K562 (cell line): ENCODE results near the gene XRCC5. TPM values are rescaled to one million over a fixed set of nuclear protein-coding genes. Genes with fewer than 3 reads are reported as not detected.
A peak's percentile ranks its signal among the peaks of the same experiment; 100 is the strongest.

Experiments used
- ARID1B ChIP-seq: fragments of 450-650 bp; IDR thresholded peaks from 2 replicates; pipeline ENCODE4 v1.6.1; 2016; ENCODE audit warnings: antibody characterized with exemption, mild to moderate bottlenecking, inconsistent platforms
- E2F6 ChIP-seq, 2 experiments: IDR thresholded peaks; 2 replicates each; pipeline ENCODE4 v1.6.1; 2011; ENCODE audit warnings: borderline replicate concordance in 1 of 2, control low read depth in 1 of 2, low read depth in 1 of 2, low read length in 1 of 2, mild to moderate bottlenecking in 1 of 2, mixed read lengths in 1 of 2, moderate library complexity in 1 of 2; ENCODE audit not compliant: insufficient read depth in 1 of 2, insufficient read length in 1 of 2, poor library complexity in 1 of 2, severe bottlenecking in 1 of 2; ENCODE audit errors: extremely low read depth in 1 of 2
- ESRRA ChIP-seq: fragments of 450-650 bp; IDR thresholded peaks from 2 replicates; pipeline ENCODE4 v1.6.1; 2014; ENCODE audit warnings: low read depth, mild to moderate bottlenecking, moderate library complexity, borderline replicate concordance
- HNRNPK ChIP-seq: fragments of 200-400 bp; formaldehyde crosslinking; IDR thresholded peaks from one replicate; pipeline ENCODE4 v1.6.1; 2018; ENCODE audit warnings: mild to moderate bottlenecking, low read depth, low read length; ENCODE audit not compliant: poor library complexity, severe bottlenecking
- KDM2B ChIP-seq: fragments of 250-450 bp; sonication (Bioruptor Pico); IDR thresholded peaks from 2 replicates; pipeline ENCODE4 v1.8.0; 2021; ENCODE audit warnings: mild to moderate bottlenecking, moderate library complexity
- MAX ChIP-seq: sonication (generic); formaldehyde crosslinking; IDR thresholded peaks from 2 replicates; pipeline ENCODE4 v1.9.0; 2022; ENCODE audit warnings: mild to moderate bottlenecking, missing genetic modification reagents
- MLX ChIP-seq, 2 experiments: fragments of 450-650 bp in 1 of 2; sonication (generic) in 1 of 2; formaldehyde crosslinking; conservative IDR thresholded peaks; 2 replicates each; pipeline versions ENCODE4 v1.4.0 to v1.8.1; 2020 to 2022; ENCODE audit warnings: mild to moderate bottlenecking in 1 of 2, missing genetic modification reagents in 1 of 2
- PHTF2 ChIP-seq: fragments of 250-450 bp; sonication (Bioruptor Pico); IDR thresholded peaks from 2 replicates; pipeline ENCODE4 v1.5.0; 2021; ENCODE audit warnings: mild to moderate bottlenecking
- RBFOX2 ChIP-seq: fragments of 200-400 bp; formaldehyde crosslinking; IDR thresholded peaks from 2 replicates; pipeline ENCODE4 v1.6.1; 2017; ENCODE audit warnings: low read depth, mild to moderate bottlenecking, low read length, moderate library complexity
- SMARCA4 ChIP-seq: fragments of 450-650 bp; IDR thresholded peaks from 2 replicates; pipeline ENCODE4 v1.6.1; 2016
- TAL1 ChIP-seq: fragments of 450-650 bp; IDR thresholded peaks from 2 replicates; pipeline ENCODE4 v1.6.1; 2016; ENCODE audit warnings: mild to moderate bottlenecking
- ZNF121 ChIP-seq: sonication (generic); formaldehyde crosslinking; conservative IDR thresholded peaks from 2 replicates; pipeline ENCODE4 v1.8.0; 2022; ENCODE audit warnings: missing genetic modification reagents
- ZNF407 ChIP-seq: fragments of 450-650 bp; IDR thresholded peaks from 2 replicates; pipeline ENCODE4 v1.6.1; 2016; ENCODE audit warnings: low read depth
- ZNF639 ChIP-seq, 2 experiments: fragments of 200-800 bp in 1 of 2; sonication (Bioruptor generic) in 1 of 2; sonication (generic) in 1 of 2; formaldehyde crosslinking in 1 of 2; IDR thresholded peaks in 1 of 2; conservative IDR thresholded peaks in 1 of 2; 2 replicates each; pipeline versions ENCODE4 v1.5.0 to v1.6.1; 2016 to 2020; ENCODE audit warnings: missing compliant biosample characterization in 1 of 2, missing genetic modification characterization in 1 of 2, missing genetic modification reagents in 1 of 2
- polyA plus RNA-seq, 8 experiments: library from polyadenylated mRNA; depleted of rRNA in 4 of 8; stranded (reverse) in 5 of 8; unstranded in 3 of 8; fragments of >200 nt; fragmentation: Nextera tagmentation in 2 of 8; fragmentation: Illumina TruSeq in 1 of 8; extraction: Ambion mirVana in 2 of 8; extraction: Trizol in 1 of 8; gene quantifications; 2 replicates each; pipeline versions ENCODE4 v1.2.1 to v1.2.3, GENCODE V29; 2011 to 2014; ENCODE audit warnings: inconsistent platforms in 1 of 8, missing spikeins in 1 of 8
- total RNA-seq, 7 experiments: library from RNA; depleted of rRNA in 6 of 7; stranded (reverse); fragments of >200 nt in 6 of 7; fragmentation: Illumina TruSeq in 2 of 7; extraction: Trizol in 2 of 7; gene quantifications; 2 replicates each; pipeline versions ENCODE4 v1.2.1 to v1.2.3, GENCODE V29; 2011 to 2021; ENCODE audit warnings: low replicate concordance in 1 of 7

XRCC5 gene
- total and polyA plus RNA-seq, 9 of the 15 experiments (the other 6 are each of a cell fraction or from before 2014, with no cell fraction given): 168 to 551 (median 297) TPM

- no peak for TF ChIP-seq ZNF407
- no peak for TF ChIP-seq SMARCA4
- TF ChIP-seq TAL1: peak; percentile 42
- no peak for TF ChIP-seq MLX (CRISPR knock-in tag; conservative IDR thresholded peaks at IDR 0.05)
- TF ChIP-seq KDM2B (CRISPR knock-in tag): no peak
- TF ChIP-seq ZNF121 (CRISPR knock-in tag): no peak
- TF ChIP-seq PHTF2 (CRISPR knock-in tag): no peak
- no peak for TF ChIP-seq ESRRA
- TF ChIP-seq ARID1B: 0 out of 2 replicates have a peak, but pooled peaks have one; percentile 23
- no peak for TF ChIP-seq HNRNPK
- no peak for TF ChIP-seq ZNF639 (CRISPR knock-in tag; conservative IDR thresholded peaks at IDR 0.05 in 1 of 2, IDR thresholded peaks at IDR 0.05 in 1 of 2)
- TF ChIP-seq MAX: no peak
- no peak for TF ChIP-seq E2F6 (IDR thresholded peaks at IDR 0.05; ENCODE audit: borderline replicate concordance in 1 of 2, extremely low read depth in 1 of 2, insufficient read depth in 1 of 2, insufficient read length in 1 of 2, low read depth in 1 of 2, low read length in 1 of 2, poor library complexity in 1 of 2, severe bottlenecking in 1 of 2)
- no peak for TF ChIP-seq RBFOX2
These were observed 101.8 kb downstream of the XRCC5 start (continued) for GRCh38 chr2:216210701-216211540.
